WERI-Rb-1 (cell line): Measurements from ENCODE around the gene TMEM51.
A peak's percentile ranks its signal among the peaks of the same experiment; 100 is the strongest.
"Not testable (repeated sequence)": the region's sequence is repeated elsewhere in the genome, so short reads cannot be mapped to it uniquely, and the experiment has no call there.

Source experiments
- DNase-seq: peaks from one replicate; pipeline ENCODE4 v3.0.0-alpha.2; 2020
- H3K27ac ChIP-seq: fragments of 250-450 bp; sonication (Bioruptor Pico); 2 replicates; pipeline ENCODE4 v1.5.1; 2020; ENCODE audit warnings: mild to moderate bottlenecking, moderate library complexity
- H3K27me3 ChIP-seq: fragments of 250-450 bp; sonication (Bioruptor Pico); 2 replicates; pipeline ENCODE4 v1.5.1; 2021; ENCODE audit warnings: mild to moderate bottlenecking, low read depth, moderate library complexity; ENCODE audit not compliant: insufficient read depth, severe bottlenecking
- H3K36me3 ChIP-seq: fragments of 250-450 bp; sonication (Bioruptor Pico); 2 replicates; pipeline ENCODE4 v1.5.1; 2020; ENCODE audit warnings: mild to moderate bottlenecking, moderate library complexity
- H3K4me3 ChIP-seq: 2 replicates; pipeline ENCODE4 v1.5.1; 2011; ENCODE audit warnings: low read depth, mild to moderate bottlenecking, control low read depth, low read length
- H3K9me3 ChIP-seq: fragments of 250-450 bp; sonication (Bioruptor Pico); 2 replicates; pipeline ENCODE4 v1.5.1; 2021; ENCODE audit warnings: mild to moderate bottlenecking, moderate library complexity; ENCODE audit not compliant: severe bottlenecking
- TF ChIP-seq, protein P1 (sequence below): IDR thresholded peaks from 2 replicates; pipeline ENCODE4 v1.5.1; 2011; ENCODE audit warnings: low read depth, mild to moderate bottlenecking, control low read depth, inconsistent platforms, low read length

The TMEM51 gene

DNA sequence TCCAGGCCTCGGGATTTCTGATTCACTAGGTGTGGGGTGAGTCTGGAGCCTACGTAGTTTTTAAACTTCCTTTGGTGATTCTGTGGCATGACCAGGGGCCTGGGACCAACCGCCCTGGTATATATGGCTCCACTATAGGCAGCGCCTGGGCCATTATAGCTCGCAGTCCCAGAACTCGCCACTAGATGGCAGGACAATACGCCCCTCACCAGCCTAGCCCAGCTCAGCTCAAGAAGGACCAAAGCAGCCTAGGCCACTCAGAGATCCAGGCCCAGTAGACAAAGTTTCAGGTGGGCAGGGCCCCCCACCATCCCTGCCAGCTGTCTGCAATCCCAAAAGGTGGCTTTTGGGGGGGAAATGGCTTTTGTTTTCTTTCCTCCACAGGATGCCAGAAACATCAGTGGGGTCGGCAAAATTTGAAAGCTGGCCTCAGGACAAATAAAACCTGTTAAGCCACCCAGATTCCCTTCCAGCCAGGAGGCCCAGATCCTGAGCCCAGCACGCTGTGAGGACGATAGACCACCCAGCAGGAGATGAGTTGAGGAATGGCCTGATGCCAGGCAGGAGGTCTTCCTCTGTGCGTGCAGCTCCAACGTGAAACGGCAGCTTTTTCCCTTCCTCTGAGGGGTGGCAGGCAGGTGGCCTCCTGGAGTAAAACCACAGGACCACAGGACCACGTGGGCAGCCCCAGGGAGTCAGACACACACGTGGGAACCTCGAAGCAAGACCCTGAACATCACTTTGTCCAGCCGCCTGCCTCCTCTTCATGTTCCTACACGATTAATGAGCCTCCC lies 24.8 kb upstream of the TMEM51 start:
- H3K27me3 ChIP-seq: no peaks in the 10 kb centered on the region
- TF ChIP-seq, protein P1, sequence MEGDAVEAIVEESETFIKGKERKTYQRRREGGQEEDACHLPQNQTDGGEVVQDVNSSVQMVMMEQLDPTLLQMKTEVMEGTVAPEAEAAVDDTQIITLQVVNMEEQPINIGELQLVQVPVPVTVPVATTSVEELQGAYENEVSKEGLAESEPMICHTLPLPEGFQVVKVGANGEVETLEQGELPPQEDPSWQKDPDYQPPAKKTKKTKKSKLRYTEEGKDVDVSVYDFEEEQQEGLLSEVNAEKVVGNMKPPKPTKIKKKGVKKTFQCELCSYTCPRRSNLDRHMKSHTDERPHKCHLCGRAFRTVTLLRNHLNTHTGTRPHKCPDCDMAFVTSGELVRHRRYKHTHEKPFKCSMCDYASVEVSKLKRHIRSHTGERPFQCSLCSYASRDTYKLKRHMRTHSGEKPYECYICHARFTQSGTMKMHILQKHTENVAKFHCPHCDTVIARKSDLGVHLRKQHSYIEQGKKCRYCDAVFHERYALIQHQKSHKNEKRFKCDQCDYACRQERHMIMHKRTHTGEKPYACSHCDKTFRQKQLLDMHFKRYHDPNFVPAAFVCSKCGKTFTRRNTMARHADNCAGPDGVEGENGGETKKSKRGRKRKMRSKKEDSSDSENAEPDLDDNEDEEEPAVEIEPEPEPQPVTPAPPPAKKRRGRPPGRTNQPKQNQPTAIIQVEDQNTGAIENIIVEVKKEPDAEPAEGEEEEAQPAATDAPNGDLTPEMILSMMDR: peak; percentile 92
- peak; percentile 82 for DNase-seq
- H3K9me3 ChIP-seq: no peaks in the 10 kb centered on the region
- H3K36me3 ChIP-seq: no peaks in the 10 kb centered on the region
- no peak overlapping the region for H3K4me3 ChIP-seq
- peak overlapping the region; percentile 17; the same call in 1 of the 2 replicates for H3K27ac ChIP-seq

- TF ChIP-seq, protein P1: no peak
- Histone ChIP-seq H3K36me3 (no peaks in the 10 kb centered on the region), H3K27ac (no peak overlapping the region), H3K9me3 (no peaks in the 10 kb centered on the region), H3K4me3 (no peak overlapping the region), H3K27me3 (no peaks in the 10 kb centered on the region)
- DNase-seq: no peak
Measured at GRCh38 chr1:15129944-15130343, 23.6 kb upstream of the TMEM51 start.

- Histone ChIP-seq H3K4me3 (no peak overlapping the region), H3K9me3 (no peaks in the 10 kb centered on the region), H3K36me3 (no peaks in the 10 kb centered on the region), H3K27me3 (no peaks in the 10 kb centered on the region), H3K27ac (no peak overlapping the region)
- DNase-seq: no peak
- TF ChIP-seq, protein P1: no peak
Measured at GRCh38 chr1:15130607-15131006, 22.9 kb upstream of the TMEM51 start.

DNA sequence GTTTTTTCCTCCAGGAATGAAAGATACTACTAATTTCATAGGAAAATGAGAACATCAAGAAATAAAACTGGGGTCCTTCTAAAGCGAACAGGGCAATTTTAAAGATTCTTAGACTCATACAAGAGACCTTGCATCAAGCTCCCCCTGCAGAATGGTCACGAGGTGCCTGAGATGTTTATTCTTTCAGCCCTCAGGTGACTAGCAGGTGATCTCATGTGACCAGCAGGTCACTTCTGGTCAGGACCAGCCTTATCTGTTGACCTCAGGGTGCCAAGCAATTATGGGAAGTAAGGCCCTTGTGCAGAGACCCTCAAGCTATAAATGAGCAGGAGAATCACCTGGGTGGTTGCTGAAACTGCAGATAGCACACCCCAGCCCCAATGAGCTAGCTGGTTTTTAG lies 20.6 kb upstream of the TMEM51 start:
- TF ChIP-seq, protein P1: no peak
- no peaks in the 10 kb centered on the region for H3K27me3 ChIP-seq
- no peak overlapping the region for H3K4me3 ChIP-seq
- H3K9me3 ChIP-seq: no peaks in the 10 kb centered on the region
- DNase-seq: no peak
- no peak overlapping the region for H3K27ac ChIP-seq
- H3K36me3 ChIP-seq: no peaks in the 10 kb centered on the region

DNA sequence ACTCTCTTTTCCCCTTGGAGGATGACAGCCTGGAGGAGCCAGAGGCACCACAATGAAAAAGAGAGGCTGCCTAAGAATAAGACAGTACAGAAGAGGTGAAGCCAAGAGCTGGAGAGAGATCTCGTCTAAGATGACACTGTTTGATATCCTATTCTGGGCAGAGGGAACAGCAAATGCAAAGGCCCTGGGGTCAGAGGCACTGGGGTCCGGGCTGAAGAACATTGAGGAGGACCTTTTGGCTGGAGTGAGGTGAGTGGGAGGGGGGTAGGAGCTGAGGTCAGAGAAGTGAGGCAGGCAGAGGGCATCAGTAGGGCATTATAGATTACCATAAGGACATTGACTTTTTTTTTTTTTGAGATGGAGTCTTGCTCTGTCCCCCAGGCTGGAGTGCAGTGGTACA lies 19.3 kb upstream of the TMEM51 start:
- Histone ChIP-seq H3K27me3 (no peaks in the 10 kb centered on the region), H3K27ac (no peak overlapping the region), H3K9me3 (no peaks in the 10 kb centered on the region), H3K4me3 (no peak overlapping the region), H3K36me3 (no peaks in the 10 kb centered on the region)
- TF ChIP-seq, protein P1: no peak
- DNase-seq: no peak

DNA sequence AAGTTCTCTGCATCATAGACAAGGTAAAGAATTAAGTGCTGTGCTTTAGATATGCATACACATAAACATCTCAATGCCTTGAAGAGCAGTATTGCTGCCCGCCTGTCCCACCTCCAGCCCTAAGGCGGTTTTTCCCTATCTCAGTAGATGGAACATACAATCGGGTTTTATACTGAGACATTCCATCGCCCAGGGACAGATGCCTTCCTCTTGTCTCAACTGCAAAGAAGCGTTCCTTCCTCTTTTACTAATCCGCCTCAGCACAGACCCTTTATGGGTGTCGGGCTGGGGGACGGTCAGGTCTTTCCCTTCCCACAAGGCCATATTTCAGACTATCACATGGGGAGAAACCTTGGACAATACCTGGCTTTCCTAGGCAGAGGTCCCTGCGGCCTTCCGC lies 17.9 kb upstream of the TMEM51 start:
- not testable (repeated sequence) for H3K27me3 ChIP-seq, H3K36me3 ChIP-seq, H3K9me3 ChIP-seq, H3K4me3 ChIP-seq, H3K27ac ChIP-seq, DNase-seq
